GM12801 (cell line): ENCODE results near the gene OBP2B.

Experiments used
- TF ChIP-seq, protein P1 (sequence below): IDR thresholded peaks from one replicate; pipeline ENCODE4 v1.5.1; 2011; ENCODE audit warnings: control low read depth; ENCODE audit not compliant: insufficient read length; ENCODE audit errors: extremely low read depth

Gene OBP2B

DNA sequence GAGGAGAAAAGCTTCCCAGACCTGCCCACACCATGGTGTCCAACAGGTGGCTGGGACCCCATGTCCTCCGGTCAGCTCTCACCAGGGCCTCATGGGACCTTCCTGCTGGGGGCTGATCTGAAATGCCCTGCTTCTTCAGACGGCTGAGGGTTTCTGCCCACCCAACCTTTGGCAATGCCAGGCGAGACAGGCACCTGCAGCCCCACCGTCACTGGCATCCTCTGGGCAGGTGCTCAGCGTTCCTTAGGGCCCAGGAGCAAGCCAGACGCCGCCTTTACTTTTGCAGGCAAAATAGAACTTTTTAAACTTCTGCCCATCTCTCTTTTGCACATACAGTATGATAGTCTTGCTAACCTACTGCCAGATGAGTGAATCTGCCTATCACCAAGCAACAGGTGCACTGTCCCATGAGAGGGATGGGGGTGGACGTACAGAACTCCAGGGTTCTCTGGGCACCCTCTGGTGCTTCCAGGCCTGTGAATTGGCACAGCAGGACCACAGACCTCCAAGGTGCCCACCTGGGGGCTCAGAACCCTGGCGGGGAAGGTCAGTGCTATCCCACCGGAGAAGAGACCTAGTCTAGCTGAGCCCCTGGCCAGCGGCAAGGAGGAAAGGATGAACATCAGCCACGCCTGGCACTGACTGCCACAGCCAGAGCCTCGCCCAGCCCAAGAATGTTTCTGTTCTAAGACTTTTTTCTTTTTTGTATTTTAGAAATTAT is 7.5 kb downstream of the OBP2B start:
- TF ChIP-seq, protein P1, sequence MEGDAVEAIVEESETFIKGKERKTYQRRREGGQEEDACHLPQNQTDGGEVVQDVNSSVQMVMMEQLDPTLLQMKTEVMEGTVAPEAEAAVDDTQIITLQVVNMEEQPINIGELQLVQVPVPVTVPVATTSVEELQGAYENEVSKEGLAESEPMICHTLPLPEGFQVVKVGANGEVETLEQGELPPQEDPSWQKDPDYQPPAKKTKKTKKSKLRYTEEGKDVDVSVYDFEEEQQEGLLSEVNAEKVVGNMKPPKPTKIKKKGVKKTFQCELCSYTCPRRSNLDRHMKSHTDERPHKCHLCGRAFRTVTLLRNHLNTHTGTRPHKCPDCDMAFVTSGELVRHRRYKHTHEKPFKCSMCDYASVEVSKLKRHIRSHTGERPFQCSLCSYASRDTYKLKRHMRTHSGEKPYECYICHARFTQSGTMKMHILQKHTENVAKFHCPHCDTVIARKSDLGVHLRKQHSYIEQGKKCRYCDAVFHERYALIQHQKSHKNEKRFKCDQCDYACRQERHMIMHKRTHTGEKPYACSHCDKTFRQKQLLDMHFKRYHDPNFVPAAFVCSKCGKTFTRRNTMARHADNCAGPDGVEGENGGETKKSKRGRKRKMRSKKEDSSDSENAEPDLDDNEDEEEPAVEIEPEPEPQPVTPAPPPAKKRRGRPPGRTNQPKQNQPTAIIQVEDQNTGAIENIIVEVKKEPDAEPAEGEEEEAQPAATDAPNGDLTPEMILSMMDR: no peak

DNA sequence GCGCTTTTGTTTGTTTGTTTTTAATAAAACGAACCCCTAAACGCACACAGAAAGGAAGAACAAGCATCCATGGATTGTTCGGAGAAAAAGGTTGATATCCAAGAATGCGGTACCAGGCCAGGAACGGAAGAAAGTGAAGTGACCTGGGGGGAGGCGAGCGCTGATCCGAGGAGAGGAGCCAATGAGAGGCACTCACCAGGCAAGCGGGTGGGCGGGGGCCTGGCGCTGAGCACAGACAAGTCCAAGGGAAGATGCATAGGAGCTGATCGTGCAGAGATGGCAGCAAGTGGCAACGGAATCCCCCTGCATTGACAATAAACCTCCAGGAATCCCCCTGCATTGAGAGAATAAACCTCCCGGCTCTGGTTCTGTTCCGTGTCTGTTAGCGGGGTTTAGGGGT is 8.4 kb downstream of the OBP2B start:
- TF ChIP-seq, protein P1: no peak

DNA sequence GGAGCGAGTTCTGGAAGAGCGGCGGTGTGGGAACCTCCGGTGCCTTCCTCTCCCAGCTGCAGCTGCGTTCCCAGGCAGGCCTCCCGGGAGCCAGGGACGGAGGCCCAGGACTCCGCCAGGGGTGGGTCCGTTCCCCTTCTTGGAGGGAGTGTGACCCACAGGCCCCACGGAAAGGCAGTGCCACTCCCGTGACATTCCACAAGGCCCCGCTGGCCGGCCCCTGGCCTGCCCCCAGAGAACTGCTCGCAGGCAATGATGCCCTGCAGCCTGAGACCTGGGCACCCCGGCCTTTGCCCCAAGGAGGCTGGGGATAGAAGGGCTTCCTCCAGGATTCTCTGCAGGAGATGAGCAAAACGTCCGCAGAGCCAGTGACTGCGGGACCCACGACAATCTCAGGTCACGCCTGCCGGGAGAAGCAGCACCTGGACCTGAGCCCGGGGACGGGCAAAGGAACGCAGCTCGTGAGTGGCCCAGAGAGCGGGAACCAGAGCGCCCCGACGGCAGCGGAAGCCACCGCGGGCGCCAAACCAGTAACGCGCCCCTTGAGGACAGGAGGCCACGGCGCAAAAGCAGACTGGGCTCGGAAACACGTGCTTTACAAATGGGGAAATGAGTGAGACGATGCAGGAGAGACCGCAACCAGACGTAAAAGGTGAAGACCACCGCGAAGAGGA is 9.3 kb downstream of the OBP2B start:
- TF ChIP-seq, protein P1: no peak

DNA sequence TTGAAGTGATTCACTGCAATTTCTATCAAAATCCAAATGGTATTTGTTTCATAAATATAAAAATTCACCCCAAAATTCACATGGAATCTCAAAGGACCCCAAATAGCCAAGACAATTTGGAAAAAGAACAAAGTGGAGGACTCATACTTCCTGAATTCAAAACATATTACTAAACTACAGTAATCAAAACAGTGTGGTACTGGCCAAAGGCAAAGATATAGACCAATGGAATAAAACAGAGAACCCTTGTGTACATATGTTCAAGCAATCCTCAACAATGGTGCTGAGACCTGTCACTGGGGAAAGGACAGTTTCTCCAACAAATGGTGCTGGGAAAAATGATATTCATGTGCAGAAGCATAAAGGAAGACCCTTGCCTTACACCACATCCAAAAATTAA is 14.0 kb downstream of the OBP2B start:
- TF ChIP-seq, protein P1: no peak

DNA sequence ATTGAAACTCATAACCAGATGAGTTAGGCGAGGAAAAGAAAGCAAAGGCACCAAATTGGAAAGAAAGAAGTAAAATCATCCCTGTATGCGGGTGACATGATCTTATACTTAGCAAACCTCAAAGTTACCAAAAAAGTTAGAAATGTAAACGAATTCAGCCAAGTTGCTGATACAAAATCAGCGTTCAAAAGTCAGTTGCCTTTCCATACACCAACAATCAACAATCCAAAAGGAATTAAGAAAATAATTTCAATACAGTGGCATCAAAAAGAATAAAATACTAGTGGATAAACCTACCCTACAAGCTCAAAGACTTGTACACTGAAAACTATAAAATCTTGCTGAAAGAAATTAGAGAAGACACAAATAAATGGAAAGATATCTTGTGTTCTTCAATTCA is 14.5 kb downstream of the OBP2B start:
- TF ChIP-seq, protein P1: no peak

DNA sequence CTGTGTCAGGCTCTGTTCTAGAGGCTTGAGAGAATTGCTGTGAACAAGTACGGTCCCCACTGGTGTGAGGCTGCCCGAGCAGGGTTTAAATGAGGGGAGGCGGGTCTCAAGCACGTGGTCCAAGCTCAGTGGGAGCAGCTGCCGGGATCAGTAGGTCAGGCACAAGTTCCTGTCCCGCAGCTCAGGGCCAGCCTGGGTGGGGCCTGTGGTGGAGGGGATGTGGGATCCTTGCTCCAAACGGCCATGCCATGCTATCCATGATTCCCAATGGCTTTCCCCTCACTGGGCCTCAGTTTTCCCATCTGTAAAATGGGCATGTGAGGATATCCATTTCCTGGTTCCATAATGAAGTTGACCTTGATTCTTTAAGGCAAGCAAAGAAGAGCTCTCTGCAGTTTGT is 17.1 kb downstream of the OBP2B start:
- TF ChIP-seq, protein P1: no peak

DNA sequence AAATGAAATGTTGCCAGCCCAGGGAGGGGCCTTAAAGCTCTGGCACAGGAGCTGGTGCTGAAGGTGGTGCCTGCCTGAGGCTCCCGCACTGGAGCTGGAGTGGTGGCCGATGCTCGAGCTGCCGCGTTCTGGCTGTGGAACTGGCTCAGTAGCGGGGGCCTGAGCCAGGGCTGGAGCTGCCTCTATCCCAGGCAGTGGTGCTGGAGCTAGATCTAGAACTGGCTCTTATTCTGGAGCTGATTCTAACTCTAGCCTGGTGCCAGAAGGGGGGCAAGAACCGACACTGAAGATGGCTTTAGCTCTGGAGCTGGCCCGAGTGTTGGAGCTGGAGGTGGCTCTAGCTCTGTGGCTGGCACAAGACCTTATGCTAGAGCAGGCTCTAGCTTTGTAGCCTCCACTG is 19.2 kb downstream of the OBP2B start:
- TF ChIP-seq, protein P1: no peak
